Activated naive CD4-positive, alpha-beta T cell treated with anti-CD3 and anti-CD28 coated beads, Interleukin-2, amount 50 U/mL, for 16 hours (primary cell): ENCODE measurements around the gene CAMK2G.
"Not testable (repeated sequence)": the region's sequence is repeated elsewhere in the genome, so short reads cannot be mapped to it uniquely, and the experiment has no call there.

Source experiments
- DNase-seq: peaks from one replicate; pipeline ENCODE4 v3.0.0-alpha.2; 2020

Gene CAMK2G

GRCh38 chr10:73809061-73809818 lies 65.1 kb downstream of the CAMK2G start:
- DNase-seq: no peak

DNA sequence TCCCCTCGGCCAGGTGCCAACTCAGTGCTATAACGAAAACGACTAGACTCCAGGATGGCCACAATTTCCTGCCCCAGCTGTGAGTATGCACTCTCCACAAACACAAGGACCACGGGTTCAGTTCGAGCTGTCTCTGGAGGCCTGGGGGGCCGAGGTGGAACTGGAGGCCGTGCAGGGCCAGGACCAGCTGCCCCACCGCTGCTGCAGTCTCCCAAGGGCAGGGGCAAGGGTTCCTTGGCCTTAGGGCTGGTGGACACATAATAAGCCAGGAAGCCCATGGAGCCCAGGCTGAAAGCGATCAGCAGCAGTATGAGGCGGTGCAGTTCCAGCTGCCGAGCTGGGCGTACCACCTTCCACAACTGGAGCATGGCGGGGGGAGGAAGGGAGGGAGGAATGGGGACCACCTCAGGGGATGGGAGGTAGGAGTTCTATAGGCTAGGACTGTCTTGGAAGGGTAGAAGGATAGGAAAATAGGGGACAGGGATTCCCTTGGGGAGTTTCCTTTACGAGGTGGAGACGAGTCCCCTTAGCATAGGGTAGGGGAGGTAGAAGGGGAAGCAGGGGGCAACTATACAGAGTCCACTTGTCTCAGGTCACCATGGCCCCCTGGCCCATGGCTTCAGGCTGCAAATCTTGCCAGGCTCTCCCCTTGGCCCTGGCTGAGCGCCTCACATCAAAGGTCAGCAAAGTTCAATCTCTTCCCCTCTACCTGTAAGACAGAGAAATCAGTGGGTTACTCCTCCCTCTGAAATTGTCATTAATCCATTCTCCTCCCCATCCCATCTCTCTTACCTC lies 66.1 kb downstream of the CAMK2G start:
- DNase-seq: no peak

DNA sequence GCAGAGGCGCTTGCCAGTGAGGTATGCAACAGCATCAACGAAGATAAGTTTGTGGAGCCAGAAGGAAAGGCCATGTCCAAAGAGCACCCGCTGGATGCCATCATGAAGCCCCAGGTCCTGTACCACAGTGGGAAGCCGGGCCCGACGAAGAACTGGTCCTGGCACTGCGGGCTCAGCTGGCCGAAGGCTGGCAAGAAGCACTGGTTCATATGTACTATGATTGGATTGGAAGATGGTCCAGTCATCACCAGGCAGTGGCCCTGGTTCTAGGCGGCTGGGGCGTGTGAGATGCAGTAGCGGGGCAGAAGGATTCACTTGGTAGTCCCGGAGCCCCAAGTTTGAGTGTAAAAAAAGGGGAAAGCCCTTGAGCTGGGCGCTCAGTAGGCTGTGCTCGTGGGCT lies 66.9 kb downstream of the CAMK2G start:
- DNase-seq: no peak

DNA sequence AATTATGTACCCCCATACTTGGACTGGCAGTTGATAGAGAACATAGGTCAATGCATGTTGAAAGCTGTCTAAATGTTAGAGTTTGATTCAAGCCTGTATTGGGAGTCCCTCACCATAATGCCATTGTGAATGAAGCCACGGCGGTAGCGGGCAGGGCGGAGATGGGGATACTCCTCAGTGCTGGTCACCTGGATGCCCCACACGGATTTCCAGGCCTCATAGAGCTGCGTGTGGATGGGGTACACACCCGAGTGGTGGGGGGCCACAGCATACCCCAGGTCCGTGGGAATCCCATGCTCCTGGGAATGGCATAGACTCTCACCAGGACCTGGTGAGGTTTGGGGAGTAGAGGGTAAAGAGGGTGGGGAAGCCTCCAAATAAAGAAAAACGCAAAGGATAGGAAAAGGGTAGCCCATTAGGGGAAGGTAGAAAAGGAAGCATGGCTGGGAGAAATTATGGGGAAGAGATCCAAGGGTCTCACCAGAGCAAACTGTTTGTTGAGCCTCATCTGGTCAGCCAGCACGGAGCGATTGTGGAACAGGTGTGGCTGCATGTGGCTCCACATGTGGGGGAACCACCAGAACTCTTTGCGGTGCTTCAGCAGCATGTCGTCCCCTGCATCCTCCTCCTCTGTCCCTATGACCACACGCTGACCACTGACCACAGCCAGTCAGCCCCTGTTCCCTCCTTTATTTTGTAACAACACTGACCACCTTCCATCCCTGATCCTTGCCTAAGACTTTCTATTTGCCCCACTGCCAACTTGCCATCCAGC lies 68.0 kb downstream of the CAMK2G start:
- no peak for DNase-seq

- DNase-seq: no peak
These were observed 70.6 kb downstream of the CAMK2G start for GRCh38 chr10:73803680-73804286.

GRCh38 chr10:73802276-73802991 lies 71.9 kb downstream of the CAMK2G start:
- DNase-seq: no peak

DNA sequence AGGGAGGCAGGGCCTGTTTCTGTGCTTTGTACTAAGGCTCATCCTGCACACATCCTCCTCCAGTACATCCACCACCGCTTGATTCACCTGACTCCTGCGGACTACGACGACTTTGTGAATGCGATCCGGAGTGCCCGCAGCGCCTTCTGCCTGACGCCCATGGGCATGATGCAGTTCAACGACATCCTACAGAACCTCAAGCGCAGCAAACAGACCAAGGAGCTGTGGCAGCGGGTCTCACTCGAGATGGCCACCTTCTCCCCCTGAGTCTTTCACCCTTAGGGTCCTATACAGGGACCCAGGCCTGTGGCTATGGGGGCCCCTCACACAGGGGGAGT lies 73.1 kb downstream of the CAMK2G start:
- no peak for DNase-seq

- DNase-seq: no peak
These were observed 73.6 kb downstream of the CAMK2G start for GRCh38 chr10:73800560-73801252.

- DNase-seq: no peak
These were observed 74.3 kb downstream of the CAMK2G start for GRCh38 chr10:73799899-73800559.

DNA sequence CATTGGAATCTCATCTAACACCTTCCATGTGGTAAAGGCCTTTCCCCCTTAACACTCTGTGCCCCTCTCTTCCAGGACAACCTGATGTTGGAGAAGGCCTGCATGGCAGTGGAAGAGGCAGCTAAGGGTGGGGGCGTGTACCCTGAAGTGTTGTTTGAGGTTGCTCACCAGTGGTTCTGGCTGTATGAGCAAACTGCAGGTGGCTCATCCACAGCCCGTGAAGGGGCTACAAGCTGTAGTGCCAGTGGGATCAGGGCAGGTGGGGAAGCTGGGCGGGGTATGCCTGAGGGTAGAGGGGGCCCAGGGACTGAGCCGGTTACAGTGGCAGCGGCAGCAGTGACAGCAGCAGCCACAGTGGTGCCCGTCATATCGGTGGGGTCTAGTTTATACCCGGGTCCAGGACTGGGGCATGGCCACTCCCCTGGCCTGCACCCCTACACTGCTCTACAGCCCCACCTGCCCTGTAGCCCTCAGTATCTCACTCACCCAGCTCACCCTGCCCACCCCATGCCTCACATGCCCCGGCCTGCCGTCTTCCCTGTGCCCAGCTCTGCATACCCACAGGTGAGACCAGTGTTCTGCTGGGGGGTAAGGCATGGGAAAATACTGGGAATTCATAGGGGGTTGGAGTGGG lies 75.3 kb downstream of the CAMK2G start:
- DNase-seq: no peak

GRCh38 chr10:73798087-73798486 lies 76.3 kb downstream of the CAMK2G start:
- no peak for DNase-seq

DNA sequence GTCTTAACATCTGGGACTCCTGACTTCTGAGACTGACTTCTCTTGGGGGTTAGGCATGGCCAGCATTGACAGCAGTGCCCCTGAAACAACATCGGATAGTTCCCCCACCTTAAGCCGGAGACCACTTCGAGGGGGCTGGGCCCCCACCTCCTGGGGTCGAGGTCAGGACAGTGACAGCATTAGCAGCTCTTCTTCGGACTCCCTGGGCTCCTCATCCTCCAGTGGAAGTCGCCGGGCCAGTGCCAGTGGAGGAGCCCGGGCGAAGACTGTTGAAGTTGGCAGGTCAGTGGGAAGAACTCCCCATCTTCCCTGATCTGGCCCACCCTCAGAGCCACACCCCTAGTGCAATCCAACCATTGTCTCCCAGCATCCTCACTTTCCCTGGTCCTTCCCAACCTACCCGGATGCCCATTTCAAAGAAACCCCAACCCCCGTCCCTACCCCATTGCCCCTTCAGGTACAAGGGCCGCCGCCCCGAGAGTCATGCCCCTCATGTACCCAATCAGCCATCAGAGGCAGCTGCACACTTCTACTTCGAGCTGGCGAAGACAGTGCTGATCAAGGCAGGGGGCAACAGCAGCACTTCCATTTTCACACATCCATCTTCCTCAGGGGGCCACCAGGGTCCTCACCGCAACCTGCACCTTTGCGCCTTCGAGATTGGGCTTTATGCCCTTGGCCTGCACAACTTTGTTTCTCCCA lies 76.9 kb downstream of the CAMK2G start:
- DNase-seq: no peak

DNA sequence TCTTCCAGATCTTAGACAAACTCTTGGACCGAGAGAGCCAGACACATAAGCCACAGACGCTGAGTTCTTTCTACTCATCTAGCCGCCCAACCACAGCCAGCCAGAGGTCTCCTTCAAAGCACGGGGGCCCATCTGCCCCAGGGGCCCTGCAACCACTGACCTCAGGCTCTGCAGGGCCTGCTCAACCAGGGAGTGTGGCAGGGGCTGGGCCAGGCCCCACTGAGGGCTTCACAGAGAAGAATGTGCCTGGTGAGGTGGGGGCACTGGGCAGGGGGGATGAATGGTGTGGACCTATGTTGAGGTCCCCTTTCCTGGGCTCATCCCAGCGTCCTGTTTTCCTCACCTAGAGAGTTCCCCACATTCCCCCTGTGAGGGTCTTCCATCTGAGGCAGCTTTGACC lies 77.6 kb downstream of the CAMK2G start:
- DNase-seq: no peak

- not testable (repeated sequence) for DNase-seq
These were observed 78.3 kb downstream of the CAMK2G start for GRCh38 chr10:73796035-73796434.

DNA sequence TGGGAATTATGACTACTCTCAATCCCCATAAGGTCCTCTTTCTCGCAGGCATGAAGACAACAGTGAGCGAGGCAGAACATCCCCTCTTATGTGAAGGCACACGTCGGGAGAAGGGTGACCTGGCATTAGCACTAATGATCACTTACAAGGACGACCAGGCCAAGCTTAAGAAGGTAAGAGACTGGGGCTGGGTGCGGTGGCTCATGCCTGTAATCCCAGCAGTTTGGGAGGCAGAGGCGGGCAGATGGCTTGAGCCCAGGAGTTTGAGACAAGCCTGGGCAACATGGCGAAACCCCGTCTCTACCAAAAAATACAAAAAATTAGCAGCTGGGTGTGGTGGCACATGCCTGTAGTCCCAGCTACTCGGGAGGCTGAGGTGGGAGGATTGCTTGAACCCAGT lies 78.9 kb downstream of the CAMK2G start:
- DNase-seq: not testable (repeated sequence)

DNA sequence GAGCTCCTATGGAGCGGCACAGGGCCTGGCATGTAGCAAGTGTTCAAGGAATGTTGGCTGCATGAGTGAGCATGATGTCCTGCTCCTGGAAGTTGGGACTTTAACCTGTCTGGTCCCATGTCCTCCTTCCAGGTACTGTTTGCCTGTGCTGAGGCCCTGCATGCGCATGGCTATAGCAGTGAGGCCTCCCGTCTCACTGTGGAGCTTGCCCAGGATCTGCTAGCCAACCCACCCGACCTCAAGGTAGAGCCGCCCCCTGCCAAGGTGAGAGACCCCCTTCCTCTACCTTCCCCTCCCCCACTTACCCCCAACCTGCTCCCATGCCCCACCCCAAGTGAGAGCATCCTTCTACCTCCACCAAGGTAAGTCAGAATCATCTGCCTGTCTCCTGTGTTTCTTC lies 80.9 kb downstream of the CAMK2G start:
- no peak for DNase-seq

DNA sequence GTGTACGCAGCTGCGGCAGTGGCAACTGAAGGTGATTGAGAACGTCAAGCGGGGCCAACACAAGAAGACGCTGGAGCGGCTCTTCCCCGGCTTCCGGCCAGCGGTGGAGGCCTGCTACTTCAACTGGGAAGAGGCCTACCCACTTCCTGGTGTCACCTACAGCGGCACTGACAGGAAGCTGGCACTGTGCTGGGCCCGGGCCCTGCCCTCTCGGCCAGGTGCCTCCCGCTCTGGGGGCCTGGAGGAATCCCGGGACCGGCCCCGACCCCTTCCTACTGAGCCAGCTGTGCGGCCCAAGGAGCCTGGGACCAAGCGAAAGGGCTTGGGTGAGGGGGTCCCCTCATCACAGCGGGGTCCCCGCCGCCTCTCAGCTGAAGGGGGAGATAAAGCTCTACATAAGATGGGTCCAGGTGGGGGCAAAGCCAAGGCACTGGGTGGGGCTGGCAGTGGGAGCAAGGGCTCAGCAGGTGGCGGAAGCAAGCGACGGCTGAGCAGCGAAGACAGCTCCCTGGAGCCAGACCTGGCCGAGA lies 82.4 kb downstream of the CAMK2G start:
- DNase-seq: no peak

GRCh38 chr10:73790886-73791625 lies 83.3 kb downstream of the CAMK2G start:
- DNase-seq: no peak

- DNase-seq: no peak
These were observed 84.7 kb downstream of the CAMK2G start for GRCh38 chr10:73789659-73790055.
